Heart right ventricle (tissue), 16 donors: ENCODE data around the gene CAGE1. TPM values are rescaled to one million over a fixed set of nuclear protein-coding genes. Genes with fewer than 3 reads are reported as not detected.

ENCODE experiments used
- ATAC-seq, 8 donors: fragments of 200-7000 bp; cut with Tn5 transposase; one replicate each; pipeline ENCODE4 v1.9.1; 2020; ENCODE audit warnings: mild to moderate bottlenecking in 8 of 8, moderate library complexity in 8 of 8, moderate number of reproducible peaks in 1 of 8
- DNase-seq, 2 donors: peaks; one replicate each; pipeline ENCODE4 v3.0.0-alpha.2; 2020
- H3K27ac ChIP-seq, 10 donors: fragments of 200-600 bp; sonication (generic) in 2 of 10; one replicate each; pipeline versions ENCODE4 v1.5.0 to v1.8.0; 2020 to 2022; ENCODE audit warnings: mild to moderate bottlenecking in 3 of 10
- H3K27me3 ChIP-seq, 7 donors: fragments of 200-600 bp; one replicate each; pipeline ENCODE4 v1.8.0; 2021 to 2022; ENCODE audit warnings: mild to moderate bottlenecking in 2 of 7
- H3K36me3 ChIP-seq, 9 donors: fragments of 200-600 bp; sonication (generic) in 1 of 9; one replicate each; pipeline versions ENCODE4 v1.5.0 to v1.8.0; 2020 to 2022; ENCODE audit warnings: mild to moderate bottlenecking in 2 of 9
- H3K4me1 ChIP-seq, 9 donors: fragments of 200-600 bp; sonication (generic) in 1 of 9; one replicate each; pipeline versions ENCODE4 v1.5.0 to v1.8.0; 2020 to 2022; ENCODE audit warnings: mild to moderate bottlenecking in 4 of 9
- H3K4me3 ChIP-seq, 10 donors: fragments of 200-600 bp; sonication (generic) in 2 of 10; one replicate each; pipeline versions ENCODE4 v1.5.0 to v1.8.0; 2020 to 2022; ENCODE audit warnings: mild to moderate bottlenecking in 7 of 10, moderate library complexity in 2 of 10
- H3K9me3 ChIP-seq, 11 donors: fragments of 200-600 bp in 10 of 11; sonication (generic) in 2 of 11; one replicate each; pipeline versions ENCODE4 v1.5.0 to v1.8.0; 2013 to 2022; ENCODE audit warnings: mild to moderate bottlenecking in 2 of 11, control low read depth in 1 of 11, moderate library complexity in 1 of 11
- CTCF ChIP-seq, 9 donors: fragments of 200-600 bp; sonication (generic) in 2 of 9; IDR thresholded peaks; one replicate each; pipeline versions ENCODE4 v1.5.0 to v1.8.0; 2021 to 2022; ENCODE audit warnings: antibody characterized with exemption in 9 of 9, mild to moderate bottlenecking in 5 of 9, moderate library complexity in 1 of 9
- WGBS, 2 donors: extraction: QIAGEN DNeasy Blood & Tissue Kit; methylation state at CpG; one replicate each; pipeline ENCODE4 v1.1.7; 2013; ENCODE audit warnings: inconsistent platforms in 1 of 2; 5-methylcytosine and 5-hydroxymethylcytosine counted together
- intact Hi-C, 10 donors: fragments of 100-400 bp; cut with DNase I; formaldehyde crosslinking; loops; one replicate each; pipeline versions ENCODE4 v1.11.1 to v1.14.2; 2022
- polyA plus RNA-seq, 2 donors: library from polyadenylated mRNA; stranded (reverse); fragments of 200-250 nt; gene quantifications; one replicate each; pipeline ENCODE4 v1.2.3, GENCODE V29; 2013
- total RNA-seq, 10 donors: library from RNA; stranded (reverse); fragmentation: NEBNext Ultra II Directional in 3 of 10; extraction: Animal tissue kit (Norgen Biotek cat#: 25700) in 3 of 10; gene quantifications; one replicate each; pipeline versions ENCODE4 v1.2.1 to v1.2.4, GENCODE V29; 2021 to 2023
- donor health status: Arrhythmogenic right ventricular cardiomyopathy.
- donor health status: ischemic (EF 13 %, LVEDD 7.1; RV severe dilation, severe dysfunction).
- donor health status: healthy with polysubstance abuse.
- donor health status: DM: no; HTN: yes; CAD: no.
- donor health status: DM: no; HTN: no; CAD: no.
- donor health status: ischemic (EF 25% LVEDD 6.9; RV normal size, moderate dysfunction).
- donor health status: ischemic (EF 25% LVEDD 5.7; RV mildly dilated, moderate dysfunction).
- donor health status: healthy.
- donor health status: DM: yes; HTN: yes; CAD: no.
- donor health status: Ischemic cardiomyopathy.
- donor health status: ischemic (EF 35%, LVEDD 5.7; RV mildly dilated, moderate dysfunction).
- donor health status: nonischemic (EF 11% LVEDD 7.7; RV severe dilation, severe dysfunction).
- donor health status: DM: yes; HTN: yes; CAD: no.
- donor health status: PGD.
- donor health status: ischemic (EF 29% LVEDD 5.4; RV normal size, mild dysfunction).
- donor health status: nonischemic (EF 23%, LVEDD 6.1; RV moderate dilation, normal function).

The CAGE1 gene
- total and polyA plus RNA-seq, 12 donors: 0.08 to 0.32 TPM; not detected in 10

- 59 to 76% methylated on average over 5 of the region's 5 CpGs for WGBS, 2 donors
- TF ChIP-seq CTCF (IDR thresholded peaks at IDR 0.05): no peak
- Histone ChIP-seq H3K4me3 (no peak overlapping the region), H3K36me3 (peaks cover 0 to 64% (median 25%) of the 10 kb centered on the region in 9 donors), H3K27me3 (no peaks in the 10 kb centered on the region), H3K9me3 (no peaks in the 10 kb centered on the region), H3K4me1 (peaks cover 6 to 56% (median 31%) of the 10 kb centered on the region in 9 donors), H3K27ac (no peak overlapping the region)
- ATAC-seq: no peak
- DNase-seq: no peak
- intact Hi-C loops: loop anchor here in 1 of 10 donors (10.0 kb wide), 1 partner anchor 106 kb away; no protein-coding TSS in a partner anchor
These were observed 80.5 kb downstream of the CAGE1 start for GRCh38 chr6:7309050-7309449.

- no peak for TF ChIP-seq CTCF (IDR thresholded peaks at IDR 0.05)
- Histone ChIP-seq H3K27ac (no peak overlapping the region), H3K9me3 (no peaks in the 10 kb centered on the region), H3K36me3 (peaks cover 0 to 79% (median 32%) of the 10 kb centered on the region in 9 donors), H3K4me1 (peaks cover 6 to 47% (median 30%) of the 10 kb centered on the region in 9 donors), H3K27me3 (no peaks in the 10 kb centered on the region), H3K4me3 (no peak overlapping the region)
- 97 to 98% methylated on average over 5 of the region's 5 CpGs for WGBS, 2 donors
- DNase-seq (no peak), ATAC-seq (no peak)
- intact Hi-C loops: loop anchor here in 1 of 10 donors (10.0 kb wide), 1 partner anchor 107 kb away; no protein-coding TSS in a partner anchor
These were observed 82.0 kb downstream of the CAGE1 start for GRCh38 chr6:7307533-7307932.

- intact Hi-C loops: loop anchor here in 1 of 10 donors (10.0 kb wide), 1 partner anchor 110 kb away; no protein-coding TSS in a partner anchor
- Histone ChIP-seq H3K36me3 (peaks cover 0 to 100% (median 52%) of the 10 kb centered on the region in 9 donors), H3K9me3 (no peaks in the 10 kb centered on the region)
These were observed 84.7 kb downstream of the CAGE1 start for GRCh38 chr6:7304821-7305220.

GRCh38 chr6:7301702-7302101, 87.8 kb downstream of the CAGE1 start:
- Histone ChIP-seq H3K27me3 (no peaks in the 10 kb centered on the region), H3K36me3 (peaks cover 0 to 100% (median 63%) of the 10 kb centered on the region in 9 donors), H3K4me3 (no peak overlapping the region), H3K9me3 (no peaks in the 10 kb centered on the region), H3K4me1 (no peaks in the 10 kb centered on the region), H3K27ac (no peak overlapping the region)
- no peak for TF ChIP-seq CTCF (IDR thresholded peaks at IDR 0.05)
- ATAC-seq (no peak), DNase-seq (no peak)
- 88 to 90% methylated on average over 7 of the region's 7 CpGs for WGBS, 2 donors
- intact Hi-C loops: loop anchor here in 1 of 10 donors (10.0 kb wide), 1 partner anchor 113 kb away; no protein-coding TSS in a partner anchor

More at GRCh38 chr6:7304821-7305220, 84.7 kb downstream of the CAGE1 start:
- no peak for ATAC-seq
- Histone ChIP-seq H3K4me1 (peaks cover 0 to 23% (median 7%) of the 10 kb centered on the region in 9 donors), H3K4me3 (no peak overlapping the region), H3K27ac (no peak overlapping the region), H3K27me3 (no peaks in the 10 kb centered on the region)
- TF ChIP-seq CTCF (IDR thresholded peaks at IDR 0.05): no peak
- DNase-seq: no peak
- WGBS, 2 donors: 76% methylated on average over 1 of the region's 1 CpG
